Peyer's patch (tissue), 4 donors: ENCODE results near the gene CETN2.

Source experiments
- POLR2A ChIP-seq, 2 donors: fragments of 450-650 bp; IDR thresholded peaks; one replicate each; pipeline ENCODE4 v1.5.1; 2017; ENCODE audit warnings: antibody characterized with exemption in 2 of 2, mild to moderate bottlenecking in 2 of 2, moderate library complexity in 2 of 2
- TF ChIP-seq, protein P1 (sequence below), 6 experiments: fragments of 450-650 bp in 4 of 6; fragments of 200-600 bp in 2 of 6; sonication (generic) in 1 of 6; IDR thresholded peaks; one replicate each; pipeline ENCODE4 v1.5.1; 2017 to 2019; ENCODE audit warnings: antibody characterized with exemption in 6 of 6, mild to moderate bottlenecking in 3 of 6, moderate library complexity in 1 of 6

DNA sequence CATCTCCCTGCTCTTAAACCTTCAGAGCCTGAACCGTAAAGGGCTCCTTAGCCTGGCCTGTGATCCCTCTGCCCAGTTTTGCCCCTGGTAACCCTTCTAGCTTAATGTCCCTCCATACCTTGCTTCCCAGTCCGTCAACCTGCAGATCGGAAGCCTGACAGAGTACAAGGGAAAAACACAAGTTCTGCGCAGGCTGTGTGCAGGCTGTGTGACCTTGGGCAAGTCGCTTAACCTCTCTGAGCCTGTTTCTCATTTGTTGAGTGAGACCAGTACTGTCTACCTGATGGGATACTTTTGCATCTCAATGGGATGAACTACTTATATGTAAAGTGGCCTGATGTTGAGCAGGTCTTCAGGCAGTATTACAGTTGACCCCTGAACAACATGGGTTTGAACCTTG lies 2.0 kb upstream of the CETN2 start:
- TF ChIP-seq, protein P1, sequence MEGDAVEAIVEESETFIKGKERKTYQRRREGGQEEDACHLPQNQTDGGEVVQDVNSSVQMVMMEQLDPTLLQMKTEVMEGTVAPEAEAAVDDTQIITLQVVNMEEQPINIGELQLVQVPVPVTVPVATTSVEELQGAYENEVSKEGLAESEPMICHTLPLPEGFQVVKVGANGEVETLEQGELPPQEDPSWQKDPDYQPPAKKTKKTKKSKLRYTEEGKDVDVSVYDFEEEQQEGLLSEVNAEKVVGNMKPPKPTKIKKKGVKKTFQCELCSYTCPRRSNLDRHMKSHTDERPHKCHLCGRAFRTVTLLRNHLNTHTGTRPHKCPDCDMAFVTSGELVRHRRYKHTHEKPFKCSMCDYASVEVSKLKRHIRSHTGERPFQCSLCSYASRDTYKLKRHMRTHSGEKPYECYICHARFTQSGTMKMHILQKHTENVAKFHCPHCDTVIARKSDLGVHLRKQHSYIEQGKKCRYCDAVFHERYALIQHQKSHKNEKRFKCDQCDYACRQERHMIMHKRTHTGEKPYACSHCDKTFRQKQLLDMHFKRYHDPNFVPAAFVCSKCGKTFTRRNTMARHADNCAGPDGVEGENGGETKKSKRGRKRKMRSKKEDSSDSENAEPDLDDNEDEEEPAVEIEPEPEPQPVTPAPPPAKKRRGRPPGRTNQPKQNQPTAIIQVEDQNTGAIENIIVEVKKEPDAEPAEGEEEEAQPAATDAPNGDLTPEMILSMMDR (IDR thresholded peaks at IDR 0.05) = no peak
- TF ChIP-seq POLR2A (IDR thresholded peaks at IDR 0.05) = no peak
